Activated CD4-positive, alpha-beta T cell treated with anti-CD3 and anti-CD28 coated beads for 24 hours (primary cell): Measurements from ENCODE around the gene MTF2.
A peak's percentile ranks its signal among the peaks of the same experiment; 100 is the strongest.
"Not testable (repeated sequence)": the region's sequence is repeated elsewhere in the genome, so short reads cannot be mapped to it uniquely, and the experiment has no call there.

Experiments
- DNase-seq, 2 donors: peaks; one replicate each; pipeline ENCODE4 v3.0.0-alpha.2; 2020; ENCODE audit warnings: low read depth in 2 of 2

Gene MTF2

DNA sequence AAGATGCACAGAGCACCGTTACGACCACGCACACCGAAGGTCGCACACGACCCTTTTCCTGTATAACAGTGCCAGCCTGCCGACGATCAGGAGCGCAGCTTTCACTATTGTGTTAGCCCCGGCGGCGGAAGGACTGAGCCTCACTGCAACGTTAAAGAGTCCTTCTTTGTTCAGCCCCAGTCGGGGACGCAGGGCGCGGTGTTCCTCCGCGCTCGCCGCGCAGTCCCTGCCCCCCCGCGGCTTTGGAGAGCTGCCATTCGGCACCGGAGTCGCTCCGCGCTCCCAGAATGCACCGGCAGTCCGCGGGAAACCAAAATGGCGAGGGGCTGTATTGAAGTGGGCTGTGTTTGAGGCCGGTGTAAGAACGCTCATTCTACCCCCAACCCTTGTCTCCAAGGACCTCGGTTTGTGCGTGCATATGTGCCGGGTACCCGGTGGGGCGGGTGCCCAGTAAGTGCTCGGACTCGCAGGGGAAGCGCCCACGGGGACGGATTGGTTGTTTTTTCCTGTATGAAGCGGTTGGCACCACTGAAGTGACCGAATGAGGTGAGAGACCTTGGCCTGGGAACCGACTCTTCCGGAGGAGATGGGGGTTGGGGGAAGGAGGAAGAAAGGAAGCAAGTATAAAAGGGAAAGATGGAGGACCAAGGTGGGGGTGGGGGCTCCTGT, at the start of gene MTF2:
Gene MTF2, plus strand, starts transcription at position 298 of the 669 bp plus-strand sequence. Its CDS starts 244 bp downstream, at position 542.
- peak; percentile 90 to 93 for DNase-seq

DNA sequence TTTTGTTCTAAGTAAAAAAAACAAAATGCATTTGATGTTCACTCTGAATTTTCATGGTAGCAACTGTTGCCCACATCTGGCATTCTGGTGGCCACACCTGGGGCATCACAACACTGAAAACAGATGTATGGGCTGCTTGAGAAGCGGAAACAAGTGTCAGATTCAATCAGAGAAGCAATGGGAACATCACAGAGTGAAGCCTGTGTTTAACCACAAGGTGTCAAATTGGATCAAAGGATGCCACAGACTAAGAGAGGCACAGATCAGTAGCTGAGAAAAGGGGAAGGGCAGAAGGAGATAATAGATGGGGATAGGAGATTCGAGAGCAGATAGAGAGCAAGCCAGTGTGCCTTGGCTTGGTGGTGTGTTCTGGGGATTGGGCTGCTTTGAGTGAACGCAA, 49.8 kb upstream of the MTF2 start:
- no peak for DNase-seq

DNA sequence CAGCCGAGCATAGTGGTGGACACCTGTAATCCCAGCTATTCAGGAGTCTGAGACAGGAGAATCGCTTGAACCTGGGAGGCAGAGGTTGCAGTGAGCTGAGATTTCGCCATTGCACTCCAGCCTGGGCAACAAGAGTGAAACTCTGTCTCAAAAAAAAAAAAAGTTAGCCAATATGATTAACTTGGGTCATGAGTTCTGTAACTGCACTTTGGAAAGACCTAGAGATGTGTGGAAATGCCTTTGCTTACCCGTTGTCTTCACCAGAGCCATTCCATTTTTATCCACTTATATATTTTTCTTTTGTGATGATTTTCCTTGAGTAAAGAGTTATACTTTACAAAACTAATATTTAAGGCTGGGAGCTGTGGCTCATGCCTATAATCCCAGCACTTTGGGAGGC, 48.9 kb upstream of the MTF2 start:
- not testable (repeated sequence) for DNase-seq

DNA sequence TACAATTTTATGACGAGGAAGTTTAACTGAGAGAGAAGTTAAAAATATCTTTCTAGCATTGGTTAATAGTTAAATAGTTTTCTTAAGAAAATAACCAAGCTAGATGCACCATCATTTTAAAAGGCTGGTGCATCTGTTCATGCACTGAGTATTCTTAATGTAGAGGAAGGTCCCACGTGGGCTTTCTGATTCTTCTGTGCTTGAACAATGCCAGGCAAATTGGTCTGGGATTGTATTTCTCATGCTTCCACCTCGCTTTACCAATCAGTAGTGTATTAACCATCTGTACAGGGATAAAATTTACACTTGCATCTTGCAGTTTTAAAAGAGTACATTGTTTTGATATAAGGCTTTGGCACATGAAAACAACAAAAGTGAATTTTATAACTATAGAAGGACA, 47.4 kb upstream of the MTF2 start:
- DNase-seq = no peak

DNA sequence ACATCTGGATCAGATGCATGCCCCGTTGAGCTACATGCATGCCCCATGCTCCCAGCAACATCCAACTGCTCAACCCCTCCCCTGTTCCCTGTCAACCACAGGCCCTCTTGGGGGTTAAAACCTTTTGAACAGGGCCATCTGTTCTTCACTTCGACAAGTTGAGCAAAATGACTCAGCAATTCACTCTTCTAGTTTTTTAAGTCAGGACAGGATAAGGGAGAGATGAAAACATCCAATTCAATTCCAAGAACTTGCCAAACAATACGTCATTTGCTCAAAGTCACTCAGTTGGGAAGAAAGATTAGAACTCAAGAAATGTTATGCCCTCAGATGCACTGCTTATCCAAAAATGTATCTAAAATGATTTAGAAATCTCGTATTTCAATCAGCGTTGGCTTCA, 46.1 kb upstream of the MTF2 start:
- no peak for DNase-seq

DNA sequence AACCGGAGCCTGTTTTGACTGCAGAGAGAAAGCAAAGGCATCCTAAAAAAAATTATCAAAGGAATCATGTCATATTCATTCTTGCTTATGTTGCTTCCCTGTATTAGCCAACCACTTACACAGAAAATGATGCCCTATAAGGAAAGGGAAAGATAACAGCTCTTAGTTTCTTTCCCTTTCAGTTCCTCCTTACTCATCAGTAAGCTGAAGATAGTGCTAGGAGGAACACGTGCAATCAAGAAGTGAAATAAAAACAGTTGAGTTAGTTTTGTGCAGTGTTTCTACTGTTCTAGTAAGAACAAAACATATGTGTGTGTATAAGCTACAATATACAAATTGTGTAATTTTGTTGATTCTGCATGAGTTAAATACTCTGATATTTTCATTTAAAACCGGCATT, 45.3 kb upstream of the MTF2 start:
- DNase-seq = no peak

DNA sequence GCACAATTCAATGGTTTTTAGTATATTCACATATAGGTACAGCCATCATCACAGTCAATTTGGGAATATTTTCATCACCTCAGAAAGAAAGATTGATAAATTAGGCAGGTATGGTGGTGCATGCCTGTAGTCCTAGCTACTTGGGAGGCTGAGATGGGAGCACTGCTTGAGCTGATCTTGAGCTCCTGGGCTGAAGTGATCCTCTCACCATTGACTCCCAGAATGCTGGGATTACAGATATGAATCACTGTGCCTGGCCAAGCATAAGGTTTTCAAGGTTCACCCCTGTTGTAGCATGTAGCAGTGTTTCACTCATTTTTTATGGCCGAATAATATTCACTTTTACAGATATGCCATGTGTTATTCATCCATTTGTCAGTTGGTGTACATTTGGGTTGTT, 44.7 kb upstream of the MTF2 start:
- no peak for DNase-seq

DNA sequence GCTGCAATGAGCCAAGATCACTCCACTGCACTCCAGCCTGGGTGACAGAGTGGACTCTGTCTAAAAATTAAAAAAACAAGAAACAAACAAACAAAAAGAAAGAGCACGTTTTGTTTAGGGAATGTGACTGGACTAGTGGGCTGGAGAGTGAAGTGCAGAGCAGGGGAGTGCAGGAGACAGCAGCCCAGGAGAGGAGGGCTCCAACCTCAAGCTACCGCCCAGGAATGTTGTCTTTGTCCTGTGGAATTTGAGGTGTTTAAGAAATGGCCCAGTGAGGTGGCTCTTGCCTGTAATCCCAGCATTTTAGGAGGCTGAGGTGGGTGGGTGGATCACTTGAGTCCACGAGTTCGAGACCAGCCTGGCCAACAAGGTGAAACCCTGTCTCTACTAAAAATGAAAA, 42.4 kb upstream of the MTF2 start:
- DNase-seq = no peak

DNA sequence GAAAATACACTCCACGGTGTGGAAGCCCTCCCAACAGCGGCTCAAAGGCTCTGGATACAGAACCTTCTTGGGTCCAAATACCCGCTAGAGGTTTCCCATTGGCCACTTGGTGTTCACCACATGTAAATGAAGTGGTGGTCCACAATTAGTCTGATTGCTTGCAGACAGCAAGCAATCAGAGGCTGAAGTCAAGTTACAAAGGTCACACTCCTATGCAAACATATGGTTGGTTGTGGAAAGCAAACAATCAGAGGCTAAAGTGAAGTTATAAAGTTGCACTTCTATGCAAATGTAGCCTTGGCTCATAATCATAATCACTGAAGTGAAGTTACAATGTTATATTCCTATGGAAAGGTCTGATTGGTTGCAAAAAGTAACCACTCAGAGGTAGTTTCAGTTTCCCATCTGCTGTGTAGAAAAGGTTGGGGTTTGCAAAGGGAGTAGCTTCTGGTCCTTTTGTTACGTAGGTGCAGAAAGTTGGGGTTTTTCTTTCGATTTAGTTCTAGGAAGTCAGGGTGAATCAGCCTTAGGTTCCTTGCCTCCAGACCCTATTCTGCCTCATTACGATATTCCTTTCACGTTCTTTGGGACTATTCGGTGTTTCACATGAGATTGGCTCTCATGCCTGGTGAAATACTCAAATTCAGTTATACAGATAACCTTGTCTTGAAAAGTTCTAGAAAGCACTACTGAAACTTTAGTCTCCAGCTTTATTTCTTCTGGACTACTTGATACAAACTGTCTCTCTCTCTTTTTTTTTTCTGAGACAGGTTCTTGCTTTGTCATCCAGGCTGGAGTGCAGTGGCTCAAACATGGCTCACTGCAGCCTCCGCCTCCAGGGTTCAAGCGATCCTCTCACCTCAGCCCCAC, 36.7 kb upstream of the MTF2 start:
- DNase-seq = peak in 1 of 2 donors; percentile 14

DNA sequence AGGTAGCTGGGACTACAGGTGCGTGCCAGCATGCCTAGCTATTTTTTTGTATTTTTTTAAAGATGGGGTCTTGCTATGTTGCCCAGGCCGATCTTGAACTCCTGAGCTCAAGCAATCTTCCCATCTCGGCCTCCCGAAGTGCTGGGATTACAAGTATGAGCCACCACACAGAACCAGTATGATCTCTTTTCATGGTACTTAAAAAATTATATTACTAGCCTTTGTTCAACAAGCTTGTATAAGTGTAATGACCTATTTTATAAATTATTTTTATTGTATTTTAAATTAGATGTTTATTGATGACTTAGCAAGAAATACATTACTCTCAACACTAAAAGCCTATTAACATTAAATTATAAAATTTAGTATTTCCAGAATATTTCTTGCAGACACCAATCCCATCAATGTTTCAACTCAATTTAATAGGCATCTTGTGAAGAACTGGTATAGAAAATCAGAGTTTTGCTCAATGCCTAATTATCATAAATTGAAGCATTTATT, 36.0 kb upstream of the MTF2 start:
- DNase-seq = no peak

DNA sequence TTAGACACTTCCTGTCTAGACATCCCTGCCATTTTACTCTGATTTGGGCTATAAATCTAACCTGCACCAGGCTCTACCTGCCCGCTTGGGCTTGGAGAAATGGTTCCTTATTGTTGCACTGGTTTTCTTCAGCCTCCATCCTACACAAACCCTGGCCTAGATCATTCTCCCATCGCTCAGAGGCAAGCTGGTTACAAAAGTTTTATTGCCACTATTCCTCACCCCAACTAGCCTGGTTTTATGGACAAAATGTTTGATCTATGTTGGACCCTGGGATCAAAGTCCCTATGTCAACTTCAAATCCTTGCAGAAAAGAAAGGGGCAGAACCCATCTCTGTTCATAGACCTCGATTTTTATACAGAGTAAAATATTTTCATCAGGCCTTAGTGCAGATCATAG, 31.5 kb upstream of the MTF2 start:
- no peak for DNase-seq

DNA sequence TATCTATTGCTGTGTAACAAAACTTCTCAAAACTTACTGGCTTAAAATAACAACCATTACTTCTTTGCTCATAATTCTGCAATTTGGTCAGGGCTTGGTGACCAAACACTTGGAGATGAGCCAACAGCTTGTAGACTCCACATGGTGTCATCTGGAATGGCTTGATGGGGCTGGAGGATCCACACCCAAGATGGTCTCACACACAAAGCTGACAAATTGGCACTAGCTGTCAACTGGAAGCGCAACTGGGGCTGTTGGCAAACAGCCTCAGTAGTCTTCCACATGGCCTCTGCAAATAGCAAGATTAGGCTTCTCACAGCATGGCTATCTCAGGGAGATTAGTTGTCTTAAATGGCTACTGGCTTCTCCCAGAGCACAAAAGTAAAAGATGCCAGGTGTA, 27.1 kb upstream of the MTF2 start:
- no peak for DNase-seq

DNA sequence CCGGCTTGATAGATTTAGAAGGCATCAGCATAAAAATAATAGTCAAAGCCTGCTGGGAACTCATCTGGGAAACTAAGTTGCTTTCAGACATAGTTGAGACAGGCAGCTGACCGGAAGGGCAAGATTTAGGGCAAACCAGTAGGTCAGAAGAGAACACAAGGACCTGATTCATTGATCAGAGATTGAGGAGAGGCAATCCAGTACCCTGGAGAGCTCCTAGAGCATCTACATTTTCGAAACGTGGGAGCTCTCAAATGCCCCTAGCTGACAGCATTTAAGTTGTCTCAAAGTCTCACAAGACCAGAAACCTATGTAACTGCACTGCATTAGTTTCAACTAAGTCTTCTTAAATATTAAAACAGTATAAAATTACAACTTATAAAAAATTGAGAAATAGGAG, 22.9 kb upstream of the MTF2 start:
- DNase-seq = no peak

DNA sequence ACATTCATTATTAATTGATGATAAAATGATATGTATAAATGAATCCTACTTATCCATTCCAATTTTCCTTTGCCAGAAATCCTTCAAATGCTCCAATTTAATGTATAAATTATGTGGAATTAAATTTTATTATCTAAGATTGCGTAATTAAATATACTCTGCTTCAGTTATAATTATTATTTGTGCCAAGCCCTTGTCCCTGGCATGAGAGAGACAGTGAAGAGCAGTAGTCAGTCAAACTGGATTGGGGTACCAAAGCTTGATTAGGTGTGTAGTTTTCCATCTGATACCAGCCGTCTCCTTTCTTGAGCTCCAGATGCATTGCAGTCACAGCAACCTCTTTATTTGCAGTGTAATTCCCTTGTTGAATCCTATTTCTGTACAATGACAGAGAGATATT, 22.4 kb upstream of the MTF2 start:
- no peak for DNase-seq

DNA sequence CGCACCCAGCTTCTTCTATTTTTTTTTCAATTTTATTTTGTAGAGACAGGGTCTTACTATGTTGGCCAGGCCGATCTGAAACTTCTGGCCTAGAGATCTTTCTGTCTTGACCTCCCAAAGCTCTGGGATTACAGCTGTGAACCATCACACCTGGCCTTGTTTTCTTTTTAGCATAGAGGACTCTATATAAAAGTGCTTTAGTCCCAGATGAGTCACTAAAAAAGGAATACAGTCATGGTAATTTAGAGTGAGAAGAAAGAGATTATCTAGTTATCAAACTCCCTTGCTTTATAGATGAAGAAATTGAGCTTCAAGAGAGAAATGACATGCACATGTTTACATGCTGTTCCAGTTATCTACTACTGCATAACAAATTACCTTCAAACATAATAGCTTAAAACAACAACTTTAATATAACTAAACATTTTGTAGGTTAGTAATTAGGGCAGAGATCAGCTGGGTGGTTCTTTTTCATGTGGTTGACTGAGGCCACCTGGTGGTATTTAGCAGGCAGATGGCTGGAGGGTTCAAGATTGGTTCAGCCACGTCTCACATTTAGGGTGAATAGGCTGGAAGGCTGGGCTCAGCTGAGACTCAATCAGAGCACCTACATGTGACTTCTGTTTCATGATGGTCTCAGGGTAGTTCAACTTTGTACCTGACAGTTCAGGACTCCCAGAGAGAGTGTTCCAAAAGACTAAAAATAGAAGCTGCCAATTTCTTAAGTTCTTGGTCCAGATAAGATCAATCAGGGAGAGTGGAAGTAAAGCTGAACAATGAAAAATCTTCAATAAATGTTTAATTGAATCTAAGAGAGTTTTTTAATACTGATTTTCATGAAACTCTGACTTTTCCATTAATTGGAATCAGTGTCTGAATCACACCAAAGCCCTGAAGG, 16.9 kb upstream of the MTF2 start:
- DNase-seq = peak in 1 of 2 donors; percentile 5

DNA sequence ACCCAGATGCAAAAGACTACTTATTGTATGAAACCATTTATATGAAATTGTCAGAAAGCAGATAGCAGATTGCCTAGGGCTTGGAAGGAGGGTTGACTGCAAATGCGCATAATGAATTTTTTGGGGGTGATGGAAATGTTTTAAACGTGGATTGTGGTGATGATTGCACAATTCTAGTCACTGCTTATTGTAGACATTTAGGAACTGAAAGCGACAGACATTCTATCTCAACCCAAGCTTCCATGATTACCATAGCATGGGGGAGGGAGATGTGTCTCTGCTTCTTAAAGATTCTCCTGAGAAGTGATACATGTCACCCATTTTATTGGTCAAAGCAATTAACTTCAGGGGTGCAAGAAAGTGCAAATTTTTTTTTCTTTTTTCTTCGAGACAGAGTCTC, 2.8 kb upstream of the MTF2 start:
- no peak for DNase-seq

DNA sequence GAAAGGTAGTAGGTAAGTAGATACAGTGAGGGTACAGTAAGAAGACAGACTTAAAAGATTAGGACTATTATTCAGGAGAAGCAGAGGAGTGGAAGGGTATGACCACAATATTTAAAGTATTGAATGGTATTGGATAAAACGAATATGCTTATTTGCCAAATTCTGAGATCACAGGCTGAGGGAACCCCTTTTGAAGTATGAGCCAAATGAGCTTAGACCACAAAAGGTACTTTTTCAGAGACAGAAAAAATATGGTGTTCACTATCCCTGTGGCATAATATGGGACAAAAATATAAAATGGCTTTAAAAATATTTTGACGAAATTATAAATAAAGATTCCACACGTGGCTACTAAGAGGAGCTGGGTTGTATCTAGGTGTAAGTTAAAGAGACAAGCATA, 880 bp upstream of the MTF2 start:
- DNase-seq = no peak

DNA sequence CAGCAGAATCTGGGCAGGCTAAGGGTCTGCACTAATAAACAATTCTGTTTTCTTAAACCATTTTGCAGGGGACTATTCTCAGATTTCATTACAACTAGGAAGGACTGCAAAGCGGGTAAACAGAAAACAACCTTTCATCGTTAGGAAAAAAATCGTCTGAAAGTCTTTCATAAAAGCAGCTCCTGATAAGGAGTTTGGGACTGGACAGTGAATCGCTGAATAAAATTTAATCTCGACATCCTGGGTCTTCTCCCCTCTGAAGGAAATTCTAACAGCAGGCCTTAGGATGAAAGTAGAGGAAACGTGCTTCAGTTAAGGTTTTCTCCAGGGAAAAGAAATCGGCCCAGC, 471 bp upstream of the MTF2 start:
- DNase-seq = no peak

DNA sequence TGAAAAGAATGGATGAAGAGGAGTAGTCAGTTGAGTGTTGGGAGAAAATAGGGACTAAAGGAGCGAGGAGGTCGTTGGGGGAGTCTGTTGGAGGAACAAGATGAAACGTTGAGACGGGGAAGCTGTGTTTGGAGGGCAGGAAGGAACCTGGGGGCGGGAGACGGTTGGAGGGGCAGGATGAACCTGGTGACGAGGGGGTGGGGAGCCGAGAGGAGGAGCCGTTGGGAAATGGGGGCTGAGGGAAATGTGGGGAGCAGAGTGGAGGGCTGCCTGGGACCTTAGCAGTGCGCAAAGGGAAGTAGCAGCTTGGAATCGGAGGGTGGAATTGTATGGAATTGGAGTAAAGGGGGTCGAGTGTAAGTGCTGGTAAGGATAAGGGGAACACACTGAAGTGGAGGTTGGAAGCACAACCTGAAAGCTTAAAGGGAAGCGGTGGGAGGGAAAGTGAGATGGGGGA, 630 bp downstream of the MTF2 start:
- DNase-seq = peak in 1 of 2 donors; percentile 15

DNA sequence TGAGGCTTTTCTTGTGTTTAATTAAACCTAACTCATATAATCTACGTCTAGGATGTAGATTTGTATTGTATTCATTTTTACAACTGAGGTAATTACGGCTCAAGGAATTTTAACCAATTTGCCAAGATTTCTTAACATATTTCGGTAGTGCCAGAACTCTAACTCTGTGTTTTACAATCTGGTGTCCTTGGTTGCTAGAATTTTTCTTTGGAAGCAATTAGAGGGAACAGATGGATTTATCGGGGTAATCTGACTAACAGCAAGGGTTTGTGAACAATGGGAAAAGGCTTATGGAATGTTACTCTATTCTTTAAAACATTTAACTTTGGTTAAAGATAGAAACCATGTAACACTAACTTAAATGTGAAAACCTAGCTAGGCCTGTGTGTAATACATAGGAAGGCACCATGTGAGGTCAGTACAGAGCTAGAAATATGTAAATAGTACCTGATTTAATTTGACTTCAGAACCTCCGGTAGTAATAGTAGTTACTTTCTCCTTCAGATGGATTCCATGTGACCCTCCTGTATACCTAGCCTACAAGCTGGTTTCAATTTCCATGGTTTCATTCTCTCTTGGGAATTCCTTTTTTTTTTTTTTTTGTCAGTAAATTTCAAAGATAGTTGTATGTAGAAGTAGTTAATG, 1.2 kb downstream of the MTF2 start:
- DNase-seq = no peak

DNA sequence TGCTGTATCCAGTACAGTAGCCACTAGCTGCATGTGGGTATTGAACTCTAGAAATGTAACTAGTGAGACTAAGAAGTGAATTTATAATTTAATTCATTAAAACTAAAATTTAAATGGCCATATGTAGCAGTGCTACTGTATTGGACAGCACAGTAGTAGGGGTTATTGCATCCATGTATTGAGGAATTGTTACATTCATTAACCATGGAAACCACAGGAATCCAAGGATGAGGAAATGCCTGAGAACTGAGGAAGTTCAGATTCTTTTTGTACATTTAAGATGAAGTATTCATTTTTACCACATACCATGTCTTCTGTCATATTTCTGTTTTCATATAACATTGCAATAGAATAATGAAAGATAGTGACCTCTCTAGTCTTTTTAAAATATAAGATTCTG, 2.6 kb downstream of the MTF2 start:
- DNase-seq = no peak

DNA sequence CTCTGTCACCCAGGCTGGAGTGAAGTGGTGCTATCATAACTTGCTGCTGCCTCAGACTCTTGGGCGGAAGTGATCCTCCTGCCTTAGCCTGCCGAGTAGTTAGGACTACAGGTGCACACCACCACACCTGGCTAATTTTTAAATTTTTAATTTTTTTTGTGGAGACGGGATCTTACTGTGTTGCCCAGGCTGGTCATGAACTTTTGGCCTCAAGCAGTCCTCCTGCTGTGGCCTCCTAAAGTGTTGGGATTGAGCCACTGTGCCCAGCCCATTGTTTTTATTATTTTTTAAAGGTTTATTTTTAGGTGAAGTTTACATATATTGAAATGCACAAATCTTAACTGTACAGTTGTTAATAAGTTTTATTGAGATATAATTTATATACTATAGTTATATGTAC, 3.2 kb downstream of the MTF2 start:
- no peak for DNase-seq
